Measurements from ENCODE around the gene MCTP1. TPM values are rescaled to one million over a fixed set of nuclear protein-coding genes. Genes with fewer than 3 reads are reported as not detected.
"Not testable (repeated sequence)": the region's sequence is repeated elsewhere in the genome, so short reads cannot be mapped to it uniquely, and the experiment has no call there.

MCTP1 gene
- total RNA-seq, 1 experiment from 2014 or later: 0.44 TPM

GRCh38 chr5:94967525-94967924, 317.4 kb downstream of the MCTP1 start:
- TF ChIP-seq EZH2 (IDR thresholded peaks at IDR 0.05): no peak
- TF ChIP-seq ZFX (IDR thresholded peaks at IDR 0.05): no peak
- no peak for TF ChIP-seq YY1 (IDR thresholded peaks at IDR 0.05; ENCODE audit: extremely low read depth, insufficient replicate concordance, low read depth, low read length)
- TF ChIP-seq EGR1 (IDR thresholded peaks at IDR 0.05; ENCODE audit: low read depth): no peak
- TF ChIP-seq CTCF (IDR thresholded peaks at IDR 0.05 in 2 of 3, conservative IDR thresholded peaks at IDR 0.05 in 1 of 3; ENCODE audit: borderline replicate concordance in 1 of 3, insufficient read depth in 1 of 3, low read depth in 2 of 3, low read length in 2 of 3): no peak
- no peak for TF ChIP-seq FOSL1 (IDR thresholded peaks at IDR 0.05; ENCODE audit: low read depth)
- TF ChIP-seq CEBPB (IDR thresholded peaks at IDR 0.05; ENCODE audit: low read depth): no peak
- no peak for TF ChIP-seq JUND (IDR thresholded peaks at IDR 0.05)
- TF ChIP-seq, protein P1, sequence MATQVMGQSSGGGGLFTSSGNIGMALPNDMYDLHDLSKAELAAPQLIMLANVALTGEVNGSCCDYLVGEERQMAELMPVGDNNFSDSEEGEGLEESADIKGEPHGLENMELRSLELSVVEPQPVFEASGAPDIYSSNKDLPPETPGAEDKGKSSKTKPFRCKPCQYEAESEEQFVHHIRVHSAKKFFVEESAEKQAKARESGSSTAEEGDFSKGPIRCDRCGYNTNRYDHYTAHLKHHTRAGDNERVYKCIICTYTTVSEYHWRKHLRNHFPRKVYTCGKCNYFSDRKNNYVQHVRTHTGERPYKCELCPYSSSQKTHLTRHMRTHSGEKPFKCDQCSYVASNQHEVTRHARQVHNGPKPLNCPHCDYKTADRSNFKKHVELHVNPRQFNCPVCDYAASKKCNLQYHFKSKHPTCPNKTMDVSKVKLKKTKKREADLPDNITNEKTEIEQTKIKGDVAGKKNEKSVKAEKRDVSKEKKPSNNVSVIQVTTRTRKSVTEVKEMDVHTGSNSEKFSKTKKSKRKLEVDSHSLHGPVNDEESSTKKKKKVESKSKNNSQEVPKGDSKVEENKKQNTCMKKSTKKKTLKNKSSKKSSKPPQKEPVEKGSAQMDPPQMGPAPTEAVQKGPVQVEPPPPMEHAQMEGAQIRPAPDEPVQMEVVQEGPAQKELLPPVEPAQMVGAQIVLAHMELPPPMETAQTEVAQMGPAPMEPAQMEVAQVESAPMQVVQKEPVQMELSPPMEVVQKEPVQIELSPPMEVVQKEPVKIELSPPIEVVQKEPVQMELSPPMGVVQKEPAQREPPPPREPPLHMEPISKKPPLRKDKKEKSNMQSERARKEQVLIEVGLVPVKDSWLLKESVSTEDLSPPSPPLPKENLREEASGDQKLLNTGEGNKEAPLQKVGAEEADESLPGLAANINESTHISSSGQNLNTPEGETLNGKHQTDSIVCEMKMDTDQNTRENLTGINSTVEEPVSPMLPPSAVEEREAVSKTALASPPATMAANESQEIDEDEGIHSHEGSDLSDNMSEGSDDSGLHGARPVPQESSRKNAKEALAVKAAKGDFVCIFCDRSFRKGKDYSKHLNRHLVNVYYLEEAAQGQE (IDR thresholded peaks at IDR 0.05; ENCODE audit: low read depth): no peak
- no peak for TF ChIP-seq POLR2AphosphoS5 (IDR thresholded peaks at IDR 0.05; ENCODE audit: low read depth, low read length)
- TF ChIP-seq ELF1 (IDR thresholded peaks at IDR 0.05; ENCODE audit: borderline replicate concordance, low read depth): no peak
- no peak for TF ChIP-seq SIN3A (IDR thresholded peaks at IDR 0.05; ENCODE audit: low read depth)
- ChIA-PET RAD21 (ENCODE audit: low non-redundant PET in 1 of 2, low total read pairs in 2 of 2, uncharacterized antibody in 2 of 2, unreplicated experiment in 2 of 2) (no interaction called here), CTCF (interaction anchor here (0.7 to 2.8 kb wide), 4 partner anchors 171 to 296 kb away, joined by 3 to 27 read pairs (median 7); no protein-coding TSS in a partner anchor), POLR2A (no interaction called here)
- Histone ChIP-seq H3K27ac (ENCODE audit: low read depth, low read length) (no peak overlapping the region), H3K36me3 (ENCODE audit: control insufficient read depth in 1 of 2, insufficient read depth in 2 of 2, low read length in 2 of 2) (no peaks in the 10 kb centered on the region), H3K9ac (ENCODE audit: low read length) (no peak overlapping the region), H3K4me2 (ENCODE audit: low read length) (no peak overlapping the region), H3K27me3 (ENCODE audit: insufficient read depth, low read length) (no peaks in the 10 kb centered on the region), H3K4me3 (replicated peaks in 1 of 2; ENCODE audit: low read depth in 1 of 2, low read length in 2 of 2) (no peak overlapping the region), H2AFZ (ENCODE audit: low read depth, low read length, poor library complexity, severe bottlenecking) (no peak overlapping the region), H3K9me2 (ENCODE audit: insufficient read depth) (no peaks in the 10 kb centered on the region), H4K20me1 (ENCODE audit: insufficient read depth) (no peaks in the 10 kb centered on the region), H3K4me1 (ENCODE audit: control insufficient read depth in 1 of 2, insufficient read depth in 2 of 2, low read length in 2 of 2) (no peaks in the 10 kb centered on the region; a peak in 1 of 4 replicates), H3K79me2 (ENCODE audit: insufficient read depth, low read length) (no peaks in the 10 kb centered on the region), H3K9me3 (ENCODE audit: control insufficient read depth in 1 of 2, insufficient read depth in 1 of 2, low read depth in 1 of 2, low read length in 2 of 2) (no peaks in the 10 kb centered on the region)
- DNase-seq (ENCODE audit: low read depth, low spot score): no peak
- BruUV-seq (replicated peaks): no TSS peak
- intact Hi-C loops (cut with micrococcal nuclease): no loop called here
- ATAC-seq: no peak

- H3K9ac ChIP-seq (ENCODE audit: low read length); intact Hi-C loops (cut with micrococcal nuclease); POLR2A ChIA-PET; H3K4me1 ChIP-seq (ENCODE audit: control insufficient read depth in 1 of 2, insufficient read depth in 2 of 2, low read length in 2 of 2); H3K36me3 ChIP-seq (ENCODE audit: control insufficient read depth in 1 of 2, insufficient read depth in 2 of 2, low read length in 2 of 2); H2AFZ ChIP-seq (ENCODE audit: low read depth, low read length, poor library complexity, severe bottlenecking); H3K27me3 ChIP-seq (ENCODE audit: insufficient read depth, low read length); H3K4me2 ChIP-seq (ENCODE audit: low read length); H3K9me3 ChIP-seq (ENCODE audit: control insufficient read depth in 1 of 2, insufficient read depth in 1 of 2, low read depth in 1 of 2, low read length in 2 of 2); DNase-seq (ENCODE audit: low read depth, low spot score); ATAC-seq; H3K4me3 ChIP-seq (replicated peaks in 1 of 2; ENCODE audit: low read depth in 1 of 2, low read length in 2 of 2); H4K20me1 ChIP-seq (ENCODE audit: insufficient read depth); RAD21 ChIA-PET (ENCODE audit: low non-redundant PET in 1 of 2, low total read pairs in 2 of 2, uncharacterized antibody in 2 of 2, unreplicated experiment in 2 of 2); H3K79me2 ChIP-seq (ENCODE audit: insufficient read depth, low read length); BruUV-seq (replicated peaks); H3K9me2 ChIP-seq (ENCODE audit: insufficient read depth); H3K27ac ChIP-seq (ENCODE audit: low read depth, low read length): not testable (repeated sequence)
- CTCF ChIA-PET: interaction anchor here (1.8 kb wide), 1 partner anchor 9 kb away, joined by 3 read pairs; no protein-coding TSS in a partner anchor
These were observed 325.6 kb downstream of the MCTP1 start for GRCh38 chr5:94959279-94959678.

Measured in HCT116 (cell line).